GM23338 (cell line): Measurements from ENCODE around the gene UBXN10. TPM values are rescaled to one million over a fixed set of nuclear protein-coding genes. Genes with fewer than 3 reads are reported as not detected.
A peak's percentile ranks its signal among the peaks of the same experiment; 100 is the strongest.

Source experiments
- ATAC-seq: fragments of 200-7000 bp; cut with Tn5 transposase; 3 replicates; pipeline ENCODE4 v1.9.1; 2020
- DNase-seq: peaks from one replicate; pipeline ENCODE4 v3.0.0-alpha.2; 2015; ENCODE audit warnings: low spot score
- H2AFZ ChIP-seq: fragments of 200-600 bp; sonication (generic); 2 replicates; pipeline ENCODE4 v1.8.0; 2016; ENCODE audit warnings: antibody characterized with exemption, mild to moderate bottlenecking, moderate library complexity
- H3F3A ChIP-seq: fragments of 200-600 bp; sonication (generic); replicated peaks from 2 replicates; pipeline ENCODE4 v1.8.0; 2017; ENCODE audit warnings: antibody characterized with exemption, mixed run types, low read depth
- H3K27ac ChIP-seq: fragments of 200-600 bp; sonication (generic); 2 replicates; pipeline ENCODE4 v1.6.1; 2016; ENCODE audit warnings: low read depth
- H3K27me3 ChIP-seq: fragments of 200-600 bp; sonication (generic); 2 replicates; pipeline ENCODE4 v1.8.0; 2016; ENCODE audit warnings: mild to moderate bottlenecking, mixed run types, moderate library complexity; ENCODE audit not compliant: insufficient read depth
- H3K36me3 ChIP-seq: fragments of 200-600 bp; sonication (generic); 2 replicates; pipeline ENCODE4 v1.8.0; 2016; ENCODE audit warnings: mild to moderate bottlenecking; ENCODE audit not compliant: insufficient read depth
- H3K4me1 ChIP-seq: fragments of 200-600 bp; sonication (generic); 2 replicates; pipeline ENCODE4 v1.8.0; 2016; ENCODE audit warnings: mild to moderate bottlenecking, moderate library complexity; ENCODE audit not compliant: insufficient read depth
- H3K4me2 ChIP-seq: fragments of 200-600 bp; sonication (generic); 2 replicates; pipeline ENCODE4 v1.7.1; 2017; ENCODE audit warnings: mixed run types
- H3K4me3 ChIP-seq: fragments of 200-600 bp; sonication (generic); 2 replicates; pipeline ENCODE4 v1.6.1; 2016; ENCODE audit warnings: mixed run types
- H3K79me2 ChIP-seq: fragments of 200-600 bp; sonication (generic); replicated peaks from 2 replicates; pipeline ENCODE4 v1.8.0; 2017; ENCODE audit warnings: mild to moderate bottlenecking; ENCODE audit not compliant: insufficient read depth
- H3K9me2 ChIP-seq: fragments of 200-600 bp; sonication (generic); 2 replicates; pipeline ENCODE4 v1.8.0; 2017; ENCODE audit not compliant: insufficient read depth
- H4K20me1 ChIP-seq: fragments of 200-600 bp; sonication (generic); replicated peaks from 2 replicates; pipeline ENCODE4 v1.8.0; 2017; ENCODE audit warnings: mild to moderate bottlenecking; ENCODE audit not compliant: insufficient read depth
- H3K27ac Mint-ChIP-seq: 2 replicates; pipeline ENCODE4 v1.8.0; 2020; ENCODE audit warnings: inconsistent platforms, mild to moderate bottlenecking, moderate library complexity, mixed read lengths
- H3K27me3 Mint-ChIP-seq: 3 replicates; pipeline ENCODE4 v1.8.0; 2022; ENCODE audit warnings: low read depth, mild to moderate bottlenecking, moderate library complexity, mixed read lengths, inconsistent platforms; ENCODE audit not compliant: insufficient read depth, poor library complexity
- H3K36me3 Mint-ChIP-seq: 3 replicates; pipeline ENCODE4 v1.8.0; 2021; ENCODE audit warnings: low read depth, mild to moderate bottlenecking, inconsistent platforms, moderate library complexity, mixed read lengths
- H3K4me1 Mint-ChIP-seq: 3 replicates; pipeline ENCODE4 v1.8.0; 2020; ENCODE audit warnings: mild to moderate bottlenecking, inconsistent platforms, mixed read lengths
- H3K4me3 Mint-ChIP-seq: 3 replicates; pipeline ENCODE4 v1.8.0; 2021; ENCODE audit warnings: moderate library complexity, mild to moderate bottlenecking, inconsistent platforms, mixed read lengths
- H3K9me3 Mint-ChIP-seq: 3 replicates; pipeline ENCODE4 v1.8.0; 2020; ENCODE audit warnings: moderate library complexity, mild to moderate bottlenecking, inconsistent platforms, mixed read lengths
- CTCF ChIP-seq, 2 experiments: fragments of 200-600 bp in 1 of 2; sonication (generic) in 1 of 2; conservative IDR thresholded peaks; 2 replicates each; pipeline versions ENCODE4 v1.5.1 to v1.6.1; 2016 to 2017; ENCODE audit warnings: antibody characterized with exemption in 2 of 2, low read depth in 2 of 2, mild to moderate bottlenecking in 2 of 2, moderate library complexity in 1 of 2
- ETS1 ChIP-seq: IDR thresholded peaks from 2 replicates; pipeline ENCODE4 v1.6.1; 2016; ENCODE audit warnings: antibody characterized with exemption
- EZH2phosphoT487 ChIP-seq: fragments of 200-600 bp; sonication (generic); IDR thresholded peaks from one replicate; pipeline ENCODE4 v1.8.1; 2018; ENCODE audit warnings: antibody characterized with exemption; ENCODE audit not compliant: unreplicated experiment
- JUNB ChIP-seq: IDR thresholded peaks from one replicate; pipeline ENCODE4 v1.6.1; 2016; ENCODE audit warnings: antibody characterized with exemption; ENCODE audit not compliant: unreplicated experiment
- NANOG ChIP-seq: IDR thresholded peaks from 2 replicates; pipeline ENCODE4 v1.6.1; 2016; ENCODE audit warnings: antibody characterized with exemption, borderline replicate concordance
- POLR2AphosphoS5 ChIP-seq: IDR thresholded peaks from 2 replicates; pipeline ENCODE4 v1.6.1; 2016; ENCODE audit warnings: antibody characterized with exemption, low read depth
- REST ChIP-seq: IDR thresholded peaks from one replicate; pipeline ENCODE4 v1.6.1; 2018; ENCODE audit warnings: antibody characterized with exemption; ENCODE audit not compliant: unreplicated experiment
- STAT1 ChIP-seq: IDR thresholded peaks from one replicate; pipeline ENCODE4 v1.6.1; 2016; ENCODE audit warnings: antibody characterized with exemption; ENCODE audit not compliant: unreplicated experiment
- ZNF114 ChIP-seq: fragments of 250-450 bp; sonication (Bioruptor Pico); IDR thresholded peaks from 2 replicates; pipeline ENCODE4 v1.5.0; 2020; ENCODE audit warnings: mild to moderate bottlenecking, moderate library complexity
- ZNF331 ChIP-seq: fragments of 250-450 bp; sonication (Bioruptor Pico); IDR thresholded peaks from 2 replicates; pipeline ENCODE4 v1.5.0; 2020; ENCODE audit warnings: low read depth, mild to moderate bottlenecking, moderate library complexity
- ZNF462 ChIP-seq: fragments of 250-450 bp; sonication (Bioruptor Pico); IDR thresholded peaks from 2 replicates; pipeline ENCODE4 v1.5.0; 2020; ENCODE audit warnings: mild to moderate bottlenecking, moderate library complexity
- polyA plus RNA-seq: library from polyadenylated mRNA; unstranded; fragments of >200 nt; fragmentation: Nextera tagmentation; extraction: Ambion mirVana; gene quantifications from 2 replicates; pipeline ENCODE4 v1.2.1, GENCODE V29; 2016
- total RNA-seq: library from RNA; depleted of rRNA; stranded (reverse); fragments of >200 nt; shearing (Covaris generic); gene quantifications from 2 replicates; pipeline ENCODE4 v1.2.3, GENCODE V29; 2014

The UBXN10 gene
- total and polyA plus RNA-seq, 2 experiments from 2014 or later: 0.27 to 0.69 TPM

- TF ChIP-seq ZNF462 (CRISPR knock-in tag) (no peak), ZNF331 (no peak), ZNF114 (no peak), ETS1 (no peak)
These were observed 44.4 kb upstream of the UBXN10 start (continued) for GRCh38 chr1:20141466-20141865.

GRCh38 chr1:20142001-20142710 is 43.7 kb upstream of the UBXN10 start:
- peak; percentile 50 for ATAC-seq
- TF ChIP-seq STAT1: no peak
- no peak for TF ChIP-seq NANOG
- no peak for TF ChIP-seq EZH2phosphoT487
- no peak for TF ChIP-seq JUNB
- TF ChIP-seq REST: no peak
- TF ChIP-seq ZNF331: no peak
- no peak for TF ChIP-seq CTCF (conservative IDR thresholded peaks at IDR 0.05; ENCODE audit: low read depth in 2 of 2)
- no peak for TF ChIP-seq POLR2AphosphoS5
- TF ChIP-seq ETS1: no peak

More at GRCh38 chr1:20142001-20142710, 43.7 kb upstream of the UBXN10 start:
- Mint-ChIP-seq H3K4me1 (no peaks in the 10 kb centered on the region), H3K36me3 (peaks cover 4% of the 10 kb centered on the region; the same call in 1 of the 3 replicates), H3K9me3 (peaks cover 7% of the 10 kb centered on the region; the same call in 2 of the 3 replicates), H3K27me3 (peaks cover 3% of the 10 kb centered on the region), H3K4me3 (no peak overlapping the region), H3K27ac (no peak overlapping the region)
- H3K9me2 ChIP-seq: no peaks in the 10 kb centered on the region
- H3K4me3 ChIP-seq: no peak overlapping the region
- H3K4me2 ChIP-seq: no peak overlapping the region
- no peaks in the 10 kb centered on the region for H3K79me2 ChIP-seq
- no peak for DNase-seq
- no peak overlapping the region for H3K27ac ChIP-seq
- no peaks in the 10 kb centered on the region for H3K27me3 ChIP-seq
- no peaks in the 10 kb centered on the region for H3K36me3 ChIP-seq
- no peaks in the 10 kb centered on the region for H3F3A ChIP-seq
- peak overlapping the region; percentile 43; the same call in 1 of the 2 replicates for H2AFZ ChIP-seq
- no peaks in the 10 kb centered on the region for H4K20me1 ChIP-seq
- no peaks in the 10 kb centered on the region for H3K4me1 ChIP-seq
